Activated gamma-delta T cell treated with Interleukin-2 at 50 U/mL for 16 hours (primary cell): ENCODE results near the gene SUPT4H1.
"Not testable (repeated sequence)": the region's sequence is repeated elsewhere in the genome, so short reads cannot be mapped to it uniquely, and the experiment has no call there.

Experiments
- DNase-seq: peaks from one replicate; pipeline ENCODE4 v3.0.0-alpha.2; 2020

The SUPT4H1 gene

DNA sequence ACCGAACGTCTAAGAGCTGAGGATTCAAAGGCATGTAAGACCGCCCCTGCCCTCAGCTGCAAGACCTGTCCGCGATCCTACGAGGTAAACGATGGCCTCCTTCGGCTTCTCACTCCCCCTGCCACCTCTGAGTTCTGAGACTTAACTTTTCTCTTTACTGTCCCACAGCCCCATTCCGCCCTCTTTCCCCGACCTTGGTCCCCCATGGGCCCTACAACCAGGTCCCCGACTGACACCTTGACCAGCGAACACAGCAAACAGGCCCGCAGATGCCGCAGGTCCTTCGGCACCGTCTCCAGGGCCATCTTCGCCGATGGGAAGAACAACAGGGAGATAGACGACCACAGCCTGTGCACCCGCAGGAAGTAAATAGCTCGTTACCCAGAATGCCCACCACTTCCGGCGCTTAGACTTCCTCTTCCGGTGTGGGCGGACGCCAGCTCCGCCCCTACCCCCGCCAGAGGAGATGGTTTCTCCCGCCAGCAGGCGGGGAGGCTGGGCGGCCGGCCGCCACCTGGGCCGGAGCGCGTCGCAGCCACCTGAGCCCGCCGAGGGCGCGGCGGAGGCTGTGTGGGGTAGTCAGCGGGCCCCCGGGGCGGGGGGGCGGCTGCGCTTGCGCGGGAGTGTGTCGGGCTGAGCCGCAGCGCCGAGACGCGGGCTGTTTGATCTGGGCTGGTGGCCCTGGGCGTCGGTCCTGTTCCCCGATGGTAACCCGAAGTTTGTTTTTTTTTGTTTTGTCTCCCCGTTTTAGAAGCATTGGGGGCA, at the start of gene SUPT4H1:
Gene SUPT4H1, minus strand, starts transcription at position 371 of the 765 bp plus-strand sequence. Its CDS starts 66 bp downstream, at position 305.
- peak; percentile 89 for DNase-seq

DNA sequence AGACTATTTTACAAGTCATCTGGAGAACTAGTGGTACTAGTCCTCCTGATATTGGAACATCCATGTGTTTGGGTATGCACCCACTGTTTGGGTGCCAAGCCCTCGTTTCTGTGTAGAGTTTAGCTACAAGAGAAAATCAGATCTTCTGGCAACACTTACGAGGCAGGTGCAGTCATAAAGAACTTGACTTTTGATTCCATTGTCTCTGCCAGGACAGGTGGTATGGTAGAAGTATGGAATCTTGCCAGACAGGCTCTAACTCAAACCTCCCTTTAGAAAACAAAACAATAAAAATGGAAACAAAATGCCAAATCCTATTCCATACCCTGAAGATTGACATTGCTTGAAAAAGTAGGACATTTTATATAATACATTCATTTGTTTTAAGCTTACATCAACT, 49.3 kb upstream of the SUPT4H1 start:
- DNase-seq = no peak

DNA sequence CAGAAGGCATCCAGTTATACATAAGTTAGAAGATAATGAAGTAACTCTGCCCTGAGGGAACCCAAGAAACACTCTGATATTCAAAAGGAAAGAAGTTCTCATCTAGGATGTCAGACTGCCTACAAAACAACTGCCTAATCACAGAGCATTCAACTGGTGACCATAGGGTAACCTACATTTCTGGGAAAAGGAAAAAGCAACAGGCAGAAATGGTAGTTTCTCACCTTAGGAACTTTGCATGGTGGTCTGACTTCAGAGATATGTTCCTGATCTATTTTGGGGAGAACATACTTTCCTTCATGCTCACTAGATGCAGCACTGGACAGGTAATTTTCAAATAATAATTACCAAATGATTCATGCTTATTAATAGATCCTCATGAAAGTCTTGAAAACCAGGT, 48.8 kb upstream of the SUPT4H1 start:
- DNase-seq = no peak

DNA sequence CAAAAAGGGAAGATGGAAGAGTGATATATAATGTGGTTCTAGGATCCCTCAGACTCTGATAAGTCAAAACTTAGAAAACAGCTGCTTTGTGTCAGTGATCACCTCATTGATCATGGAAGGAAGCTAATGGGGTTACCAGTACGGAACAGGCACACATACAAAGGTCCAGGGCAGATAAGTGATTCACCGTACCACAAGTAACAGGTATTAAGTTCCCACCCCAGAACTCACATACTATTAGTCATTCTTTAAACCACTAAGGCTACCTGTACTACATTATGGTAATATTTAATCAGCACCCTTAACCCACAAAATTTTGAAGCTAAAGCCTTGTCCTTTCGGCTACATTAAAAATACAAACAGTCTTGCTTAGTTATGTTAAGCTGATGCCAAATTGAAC, 48.0 kb upstream of the SUPT4H1 start:
- DNase-seq = no peak

DNA sequence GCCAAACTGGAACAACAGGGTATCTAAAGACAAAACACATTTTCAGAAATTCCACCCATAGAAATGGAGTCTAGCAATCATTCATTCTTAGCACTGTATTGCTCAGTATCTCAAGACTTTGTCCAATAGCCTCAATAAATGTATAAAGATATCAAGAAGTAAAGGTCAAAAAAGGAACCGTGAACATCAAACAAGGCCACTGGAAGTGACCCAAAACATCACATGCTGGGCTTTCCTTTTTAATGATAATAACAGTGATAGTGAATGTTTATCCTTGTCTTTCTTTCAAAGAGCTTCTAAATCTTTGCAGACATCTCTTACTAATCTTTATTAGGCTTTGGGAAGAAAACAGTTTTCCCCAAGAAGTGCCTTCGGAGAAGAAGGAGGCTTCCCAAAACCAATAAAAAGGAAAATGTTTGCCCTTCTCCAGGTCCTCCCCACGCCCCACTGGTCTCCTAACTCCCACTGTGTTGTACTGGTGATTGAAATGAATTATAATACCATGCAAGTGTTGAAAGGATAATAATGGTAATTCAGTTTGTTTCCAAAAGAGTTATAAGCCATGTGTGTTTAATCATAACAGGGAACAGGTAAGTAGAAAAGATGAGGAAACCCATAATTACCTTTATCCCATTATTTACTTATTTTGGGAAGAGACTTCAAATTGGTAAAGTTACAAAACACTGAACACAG, 46.7 kb upstream of the SUPT4H1 start:
- DNase-seq = no peak

DNA sequence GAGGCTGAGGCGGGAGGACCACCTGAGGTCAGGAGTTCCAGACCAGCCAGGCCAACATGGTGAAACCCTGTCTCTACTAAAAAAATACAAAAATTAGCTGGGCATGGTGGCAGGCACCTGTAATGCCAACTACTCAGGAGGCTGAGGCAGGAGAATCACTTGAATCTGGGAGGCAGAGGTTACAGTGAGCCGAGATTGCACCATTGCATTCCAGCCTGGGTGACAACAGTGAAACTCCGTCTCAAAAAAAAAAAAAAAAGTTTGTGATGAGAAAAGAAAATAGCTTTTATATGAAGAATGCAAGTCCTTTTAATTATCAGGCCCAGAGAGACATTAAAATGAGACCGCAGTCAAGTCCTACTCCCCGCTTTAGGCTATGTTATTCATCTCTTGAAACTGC, 45.4 kb upstream of the SUPT4H1 start:
- not testable (repeated sequence) for DNase-seq

DNA sequence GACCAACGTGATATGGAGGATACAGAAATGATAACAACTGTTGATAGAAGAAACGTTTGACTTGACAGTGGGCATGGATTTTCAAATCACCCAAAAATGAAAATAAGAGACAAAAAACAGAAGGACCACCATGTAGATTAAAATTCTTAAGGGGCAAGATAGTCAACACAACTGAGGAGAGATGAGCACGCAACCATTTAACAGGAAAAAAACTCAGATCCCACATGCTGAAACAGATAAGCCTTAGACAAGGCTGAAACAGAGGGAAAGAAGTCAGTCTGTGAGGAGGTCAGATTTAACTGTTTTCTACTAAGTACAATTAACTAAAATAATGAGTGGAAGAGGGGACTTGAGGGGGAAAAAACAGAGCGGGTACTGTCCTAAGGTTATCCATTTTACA, 44.2 kb upstream of the SUPT4H1 start:
- no peak for DNase-seq

DNA sequence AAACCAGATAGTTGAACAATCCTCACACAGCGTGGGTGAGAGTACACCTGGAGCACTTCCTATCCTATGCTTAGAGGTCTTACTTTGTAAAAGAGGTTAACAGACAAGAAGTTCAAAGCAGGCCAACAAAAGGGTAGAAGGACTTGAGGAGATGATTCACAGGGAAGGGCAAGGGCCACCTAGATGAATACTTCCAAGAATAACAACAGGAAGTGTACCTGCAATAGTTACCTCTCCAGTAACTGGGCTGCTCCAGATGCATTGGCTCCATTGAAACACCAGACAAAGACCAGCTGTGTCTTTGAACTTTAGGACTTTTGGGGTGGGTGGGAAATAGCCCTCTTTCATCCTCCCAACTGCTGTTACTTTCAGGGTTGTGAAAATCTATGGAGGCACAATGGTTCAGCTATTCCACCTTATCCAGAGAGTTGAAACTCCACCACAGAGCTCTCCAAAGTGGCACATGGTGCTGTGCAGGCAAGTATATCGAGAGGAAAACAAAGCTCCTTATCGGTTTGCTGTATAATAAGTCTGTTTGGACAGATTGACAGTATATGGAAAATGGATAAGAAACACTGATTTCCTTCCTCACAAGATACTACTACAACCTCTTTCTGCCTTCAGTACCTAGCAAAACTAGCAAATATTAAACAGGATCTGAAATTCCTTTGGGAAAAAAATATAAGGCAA, 42.7 kb upstream of the SUPT4H1 start:
- no peak for DNase-seq

DNA sequence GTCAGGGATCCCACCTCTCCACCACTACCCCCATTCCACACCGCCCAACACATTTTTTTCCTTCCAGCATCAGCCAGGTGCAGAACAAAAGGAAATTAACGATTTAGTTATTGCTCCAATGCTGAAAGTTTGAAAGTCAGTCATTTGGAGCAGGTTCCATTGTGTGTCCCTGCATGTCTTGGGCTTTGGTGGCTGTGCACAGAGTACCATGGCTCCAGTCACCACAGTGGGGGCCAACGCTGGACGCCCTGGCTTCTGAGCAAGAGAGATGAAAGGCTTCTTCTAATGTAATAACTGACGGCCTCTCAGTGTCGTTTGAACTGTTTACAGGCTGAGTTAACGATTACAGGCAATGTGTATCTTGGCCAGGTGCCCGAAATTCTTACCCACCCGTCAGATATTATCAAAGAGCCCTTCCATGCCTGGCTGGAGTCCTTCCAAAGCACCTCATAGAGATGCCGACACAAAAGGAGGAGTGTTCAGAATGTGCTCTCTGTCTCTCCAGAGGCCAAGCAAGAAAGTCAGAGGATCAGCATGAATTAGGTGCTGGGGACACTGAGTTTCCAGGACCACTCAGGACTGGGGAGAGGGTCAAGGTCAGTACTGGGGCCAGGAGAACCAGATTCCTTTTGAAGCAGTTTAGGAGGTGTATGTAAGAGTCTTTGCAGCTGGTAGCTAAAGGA, 39.4 kb upstream of the SUPT4H1 start:
- no peak for DNase-seq

DNA sequence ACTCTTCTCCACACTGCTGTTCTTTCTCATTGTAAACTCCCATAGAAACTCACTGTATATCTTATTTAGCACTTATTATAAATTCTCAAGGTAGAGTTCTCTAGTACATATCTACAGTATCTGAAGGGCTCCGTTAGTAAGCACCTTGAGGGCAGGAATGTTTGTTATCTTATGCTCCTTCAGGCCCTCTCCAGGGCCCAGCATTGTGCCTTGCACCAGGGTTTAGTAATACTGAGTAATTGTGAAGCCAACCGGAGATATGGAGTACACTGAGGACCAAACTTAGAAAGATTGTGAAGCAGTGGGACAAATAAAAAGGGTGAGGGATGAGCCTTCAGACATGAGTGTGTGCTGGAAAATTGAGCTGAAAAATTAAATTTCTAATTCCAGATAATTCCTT, 38.9 kb upstream of the SUPT4H1 start:
- no peak for DNase-seq

DNA sequence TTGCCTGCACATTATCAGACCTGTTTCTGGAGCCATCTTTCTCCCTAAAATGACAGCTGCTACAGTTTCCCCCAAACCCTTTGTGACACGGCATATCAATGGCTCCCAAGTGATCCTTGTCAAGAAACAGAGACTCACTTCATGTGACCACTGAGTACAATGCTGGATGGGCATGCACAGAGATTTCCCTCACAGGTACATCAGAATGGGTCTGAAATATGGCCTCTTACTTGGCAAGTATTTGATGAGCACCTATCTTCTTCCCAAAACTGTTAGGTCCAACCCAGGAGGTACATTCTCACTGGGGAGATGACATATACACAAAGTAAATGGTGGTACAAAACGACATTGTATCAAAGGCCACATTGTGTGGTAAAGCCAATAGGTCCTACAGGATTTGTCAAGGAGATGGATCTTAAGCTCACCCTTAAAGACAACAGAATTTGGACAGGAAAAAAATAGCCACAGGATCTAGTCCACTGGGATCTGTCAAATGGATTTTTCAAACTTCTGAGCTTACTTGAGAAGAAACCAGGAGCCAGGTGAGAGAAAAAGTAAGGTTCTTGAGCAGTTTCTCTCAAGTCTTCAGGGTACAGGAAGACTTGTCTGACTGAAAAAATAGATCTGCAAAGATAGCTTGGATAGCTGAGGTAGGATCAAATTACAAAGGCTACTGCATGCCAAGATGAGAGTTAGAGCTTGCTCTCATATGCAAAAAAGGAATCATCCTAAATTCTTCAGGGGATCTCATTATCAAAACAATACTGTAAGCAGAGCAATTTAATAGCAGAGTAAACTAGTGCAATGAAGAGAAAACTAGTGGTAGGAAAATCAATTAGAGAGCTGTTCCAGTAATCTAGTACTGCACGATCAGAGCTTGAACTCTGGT, 36.5 kb upstream of the SUPT4H1 start:
- no peak for DNase-seq

DNA sequence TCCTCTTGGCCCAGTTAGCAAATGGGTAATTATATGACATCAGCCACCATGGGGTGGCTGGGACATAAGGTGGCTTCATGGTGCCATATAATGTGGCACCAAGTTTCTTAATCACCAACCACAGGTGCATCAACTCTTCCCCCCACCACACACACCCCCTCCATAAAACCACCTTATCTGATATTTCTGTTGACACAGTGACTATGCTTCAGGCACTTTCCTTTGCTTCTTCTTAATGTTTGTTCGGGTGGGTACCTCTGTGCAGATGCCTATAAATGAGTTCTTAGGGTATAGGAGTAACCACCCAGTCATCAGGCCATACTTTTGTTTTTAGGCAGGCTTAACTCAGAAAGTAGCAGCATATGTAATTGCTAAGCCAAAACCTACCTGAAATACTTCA, 35.8 kb upstream of the SUPT4H1 start:
- peak; percentile 11 for DNase-seq

DNA sequence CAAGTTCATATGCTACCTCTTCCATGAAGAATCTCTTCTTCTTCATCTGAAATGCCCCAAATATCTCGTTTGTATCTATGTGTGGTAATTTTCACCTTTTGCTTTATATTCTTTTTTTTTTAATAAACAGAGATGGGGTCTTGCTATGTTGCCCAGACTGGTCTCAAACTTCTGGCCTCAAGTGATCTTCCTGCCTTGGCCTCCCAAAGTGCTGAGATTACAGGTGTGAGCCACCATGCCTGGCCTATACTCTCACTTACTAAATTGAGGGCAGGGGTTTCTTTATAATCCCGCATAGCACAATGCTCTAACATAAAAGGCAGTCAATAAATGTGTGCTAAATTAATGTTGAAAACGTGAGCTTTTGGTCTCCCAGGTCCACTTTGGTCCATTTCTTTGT, 34.7 kb upstream of the SUPT4H1 start:
- DNase-seq = no peak

DNA sequence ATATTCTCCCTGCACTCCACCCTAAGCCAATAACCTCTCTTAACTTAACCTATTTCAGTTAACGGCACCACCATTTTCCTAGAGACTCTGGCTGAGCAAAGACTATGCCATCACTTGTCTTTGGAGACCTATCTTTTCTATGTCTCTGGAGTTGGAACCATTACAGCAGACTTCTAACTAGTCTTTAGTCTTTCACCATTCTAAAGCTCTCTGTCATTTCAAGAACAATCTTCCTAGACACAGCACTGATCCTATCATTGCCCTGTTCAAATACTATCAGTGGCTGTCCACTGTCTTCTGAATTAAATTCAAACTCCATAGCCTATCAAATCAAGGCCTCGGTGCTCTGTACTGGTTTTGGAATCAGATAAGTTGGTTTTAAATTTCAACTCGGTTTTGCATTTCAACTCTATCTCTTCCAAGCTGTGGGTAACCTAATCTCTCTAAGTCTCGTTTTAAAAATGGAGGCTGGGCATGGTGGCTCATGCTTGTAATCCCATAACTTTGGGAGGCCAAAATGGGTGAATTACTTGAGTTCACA, 33.4 kb upstream of the SUPT4H1 start:
- DNase-seq = no peak

DNA sequence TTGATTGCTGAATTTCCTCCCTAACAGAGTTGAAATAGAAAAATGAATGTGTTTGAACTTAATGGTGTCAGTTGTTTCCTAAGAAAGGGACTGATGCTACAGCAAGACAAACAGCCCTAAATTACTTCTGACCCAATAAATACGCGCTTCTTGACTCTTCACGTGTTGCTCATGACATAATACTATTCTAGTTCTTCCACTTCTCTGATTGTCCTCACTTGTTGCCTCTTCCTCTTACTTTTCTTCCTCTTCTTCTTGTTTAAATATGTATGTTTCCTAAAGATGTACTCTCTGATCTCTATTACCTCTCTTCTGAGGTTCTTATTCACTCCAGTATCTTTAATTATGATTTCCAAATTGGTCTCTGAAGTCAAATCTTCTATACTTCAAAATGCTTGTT, 32.9 kb upstream of the SUPT4H1 start:
- no peak for DNase-seq

DNA sequence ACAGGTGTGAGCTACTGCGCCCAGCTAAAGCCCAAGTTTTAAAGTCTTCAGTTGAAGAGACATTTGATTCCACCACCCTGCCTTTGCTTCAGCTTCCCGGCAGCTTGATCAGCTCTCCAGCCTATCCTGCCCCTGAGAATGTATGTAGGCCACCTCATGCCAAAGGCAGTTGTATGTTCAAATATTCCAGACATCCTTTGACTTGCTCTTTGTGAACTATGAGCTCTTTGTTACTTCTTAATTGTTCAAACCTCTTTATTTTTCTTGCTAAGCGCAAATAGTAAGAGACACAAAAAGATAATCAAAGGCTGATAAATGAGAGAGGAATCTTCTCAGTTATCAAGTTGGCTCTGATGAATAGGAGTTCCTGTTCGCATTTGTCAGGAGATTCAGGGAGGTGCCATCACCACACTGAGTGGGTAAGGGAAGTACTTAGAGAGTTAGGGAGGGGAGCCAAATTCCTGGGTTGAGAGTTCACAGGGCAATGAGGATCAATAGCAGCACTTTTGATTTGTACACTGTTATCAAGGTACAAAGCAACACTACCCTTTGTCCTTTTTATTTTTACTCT, 32.0 kb upstream of the SUPT4H1 start:
- DNase-seq = no peak

DNA sequence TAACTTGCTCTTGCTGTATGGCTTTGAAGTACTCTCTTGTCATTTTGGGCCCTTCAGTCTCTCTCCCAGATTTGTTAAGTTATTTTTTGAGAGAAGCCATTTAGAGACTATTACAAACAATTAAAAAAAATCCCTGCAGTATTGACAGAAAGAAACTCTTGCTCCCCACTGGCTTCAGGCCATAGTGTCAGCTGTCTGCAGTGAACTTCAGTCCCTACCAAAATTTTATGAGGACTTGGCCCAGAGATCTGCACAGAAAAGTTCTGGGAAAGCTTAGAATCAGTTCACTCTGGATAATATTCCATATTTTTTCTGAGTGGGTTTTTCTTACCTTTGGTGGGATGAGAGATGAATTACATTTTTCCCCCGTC, 30.9 kb upstream of the SUPT4H1 start:
- no peak for DNase-seq

DNA sequence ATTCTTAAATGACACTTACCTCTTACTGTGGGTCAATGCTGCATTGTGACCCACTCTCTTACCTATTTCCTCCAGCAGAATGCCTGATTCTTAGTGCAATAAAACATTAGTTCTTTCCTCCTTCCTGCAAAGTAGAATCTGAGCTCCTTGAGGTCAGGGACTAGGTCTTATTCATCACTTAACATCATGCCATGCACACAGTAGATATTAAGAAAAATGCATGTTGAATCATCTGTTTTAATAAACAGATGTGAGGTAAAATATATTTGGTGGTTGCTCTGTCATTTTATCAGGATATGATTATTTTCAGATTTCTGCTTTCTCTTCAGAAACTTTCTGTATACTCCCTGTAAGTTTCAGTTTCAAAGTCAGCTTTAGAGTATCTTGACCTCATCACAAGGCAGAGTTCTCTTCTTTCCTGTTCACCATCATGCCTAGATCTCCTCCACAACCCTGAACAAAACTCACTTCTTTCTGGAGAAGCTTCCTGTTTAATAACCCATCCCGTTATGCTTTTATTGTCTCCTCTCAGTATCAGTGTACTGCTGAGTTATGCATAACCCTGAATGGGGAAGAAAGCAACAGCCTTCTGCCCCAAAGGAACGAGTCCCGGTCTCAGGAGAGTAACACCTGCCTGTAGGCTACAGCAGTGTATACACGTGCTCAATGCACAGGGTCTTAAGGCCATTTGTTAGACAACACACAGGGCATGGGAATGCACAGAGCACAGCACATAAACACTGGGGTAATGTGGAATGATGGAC, 30.3 kb upstream of the SUPT4H1 start:
- no peak for DNase-seq

DNA sequence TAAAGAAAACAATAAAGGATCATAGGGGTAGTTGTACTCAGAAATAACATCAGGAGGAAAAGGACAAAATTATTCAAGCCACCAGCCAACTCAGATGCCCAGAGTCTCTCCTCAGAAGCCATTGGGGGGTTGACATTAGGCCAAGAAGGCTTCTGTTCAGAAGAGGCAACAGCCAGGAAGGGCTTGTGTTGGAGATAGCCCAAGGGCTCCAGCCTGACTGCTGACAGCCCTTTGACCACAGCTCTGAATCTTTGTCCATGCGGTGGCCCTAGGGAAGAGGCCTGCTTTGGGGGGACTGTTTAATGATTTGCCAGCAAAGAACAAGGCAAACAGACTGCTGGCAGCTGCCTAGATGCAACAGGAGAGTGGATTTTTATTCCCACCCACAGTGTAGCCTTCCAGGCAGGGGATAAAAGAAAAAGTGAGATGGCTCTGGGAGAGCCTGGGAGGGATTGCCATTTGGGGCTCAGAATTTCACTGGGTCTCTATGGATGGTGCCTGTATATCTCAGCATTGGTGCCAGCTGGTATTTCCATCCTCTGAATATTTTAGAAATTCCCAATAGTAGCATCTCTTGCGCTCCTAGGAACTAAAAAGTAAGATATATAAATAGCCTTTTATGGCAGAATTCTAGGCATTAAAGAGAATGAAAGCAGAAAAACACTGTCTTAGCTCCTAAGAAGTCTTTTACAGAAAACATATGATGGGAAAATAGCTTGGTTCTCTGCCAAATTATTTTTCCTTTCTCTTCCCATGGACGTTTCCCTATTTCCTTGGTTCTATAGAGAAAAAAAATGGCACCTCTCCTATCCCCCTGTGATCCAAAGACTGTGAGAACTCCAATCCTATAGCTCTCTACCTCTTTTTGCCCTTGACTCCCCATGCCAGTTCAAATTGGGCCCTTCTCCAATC, 29.4 kb upstream of the SUPT4H1 start:
- DNase-seq = no peak
